HL-60 (cell line): ENCODE results near the gene KLF6.

Experiments
- GABPA ChIP-seq: IDR thresholded peaks from 2 replicates; pipeline ENCODE4 v1.6.1; 2012; ENCODE audit warnings: low read depth
- POLR2AphosphoS5 ChIP-seq: IDR thresholded peaks from 2 replicates; pipeline ENCODE4 v1.6.1; 2012; ENCODE audit warnings: low read depth
- TF ChIP-seq, protein P1 (sequence below): IDR thresholded peaks from one replicate; pipeline ENCODE4 v1.5.1; 2011; ENCODE audit warnings: low read length, control low read depth, inconsistent platforms; ENCODE audit not compliant: insufficient read depth
- TF ChIP-seq, protein P2 (sequence below): IDR thresholded peaks from 2 replicates; pipeline ENCODE4 v1.6.1; 2012; ENCODE audit warnings: low read depth; ENCODE audit not compliant: insufficient replicate concordance

DNA sequence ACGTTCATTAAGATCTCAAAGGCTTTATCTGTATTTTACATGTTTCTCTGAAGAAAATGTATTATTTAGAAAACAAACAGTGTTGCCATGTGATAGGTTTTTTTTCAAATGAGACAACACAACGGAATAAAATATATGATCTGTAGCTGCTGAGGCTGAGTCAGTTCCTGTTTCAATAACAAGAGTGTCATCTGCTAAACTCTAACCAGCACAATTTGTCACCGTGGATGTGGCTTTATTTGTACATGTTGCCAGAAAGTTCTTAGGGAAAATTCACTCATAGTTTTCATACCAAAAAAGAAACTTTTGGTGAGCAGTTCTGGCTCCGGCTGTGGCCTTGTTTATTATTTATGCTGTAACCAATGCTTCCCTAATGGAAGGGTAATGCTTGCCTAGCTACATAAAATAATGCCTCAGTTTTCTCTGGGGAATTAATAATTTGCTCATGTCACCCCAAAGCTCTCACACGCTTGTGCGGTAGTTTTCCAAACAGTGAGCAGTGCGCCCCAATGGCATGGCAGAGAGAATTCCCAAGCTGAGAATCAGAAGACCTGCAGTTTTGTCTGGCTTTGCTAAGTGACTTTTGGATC, 20.3 kb upstream of the KLF6 start:
- TF ChIP-seq, protein P1, sequence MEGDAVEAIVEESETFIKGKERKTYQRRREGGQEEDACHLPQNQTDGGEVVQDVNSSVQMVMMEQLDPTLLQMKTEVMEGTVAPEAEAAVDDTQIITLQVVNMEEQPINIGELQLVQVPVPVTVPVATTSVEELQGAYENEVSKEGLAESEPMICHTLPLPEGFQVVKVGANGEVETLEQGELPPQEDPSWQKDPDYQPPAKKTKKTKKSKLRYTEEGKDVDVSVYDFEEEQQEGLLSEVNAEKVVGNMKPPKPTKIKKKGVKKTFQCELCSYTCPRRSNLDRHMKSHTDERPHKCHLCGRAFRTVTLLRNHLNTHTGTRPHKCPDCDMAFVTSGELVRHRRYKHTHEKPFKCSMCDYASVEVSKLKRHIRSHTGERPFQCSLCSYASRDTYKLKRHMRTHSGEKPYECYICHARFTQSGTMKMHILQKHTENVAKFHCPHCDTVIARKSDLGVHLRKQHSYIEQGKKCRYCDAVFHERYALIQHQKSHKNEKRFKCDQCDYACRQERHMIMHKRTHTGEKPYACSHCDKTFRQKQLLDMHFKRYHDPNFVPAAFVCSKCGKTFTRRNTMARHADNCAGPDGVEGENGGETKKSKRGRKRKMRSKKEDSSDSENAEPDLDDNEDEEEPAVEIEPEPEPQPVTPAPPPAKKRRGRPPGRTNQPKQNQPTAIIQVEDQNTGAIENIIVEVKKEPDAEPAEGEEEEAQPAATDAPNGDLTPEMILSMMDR: no peak
- TF ChIP-seq POLR2AphosphoS5: no peak
- TF ChIP-seq GABPA: no peak
- TF ChIP-seq, protein P2, sequence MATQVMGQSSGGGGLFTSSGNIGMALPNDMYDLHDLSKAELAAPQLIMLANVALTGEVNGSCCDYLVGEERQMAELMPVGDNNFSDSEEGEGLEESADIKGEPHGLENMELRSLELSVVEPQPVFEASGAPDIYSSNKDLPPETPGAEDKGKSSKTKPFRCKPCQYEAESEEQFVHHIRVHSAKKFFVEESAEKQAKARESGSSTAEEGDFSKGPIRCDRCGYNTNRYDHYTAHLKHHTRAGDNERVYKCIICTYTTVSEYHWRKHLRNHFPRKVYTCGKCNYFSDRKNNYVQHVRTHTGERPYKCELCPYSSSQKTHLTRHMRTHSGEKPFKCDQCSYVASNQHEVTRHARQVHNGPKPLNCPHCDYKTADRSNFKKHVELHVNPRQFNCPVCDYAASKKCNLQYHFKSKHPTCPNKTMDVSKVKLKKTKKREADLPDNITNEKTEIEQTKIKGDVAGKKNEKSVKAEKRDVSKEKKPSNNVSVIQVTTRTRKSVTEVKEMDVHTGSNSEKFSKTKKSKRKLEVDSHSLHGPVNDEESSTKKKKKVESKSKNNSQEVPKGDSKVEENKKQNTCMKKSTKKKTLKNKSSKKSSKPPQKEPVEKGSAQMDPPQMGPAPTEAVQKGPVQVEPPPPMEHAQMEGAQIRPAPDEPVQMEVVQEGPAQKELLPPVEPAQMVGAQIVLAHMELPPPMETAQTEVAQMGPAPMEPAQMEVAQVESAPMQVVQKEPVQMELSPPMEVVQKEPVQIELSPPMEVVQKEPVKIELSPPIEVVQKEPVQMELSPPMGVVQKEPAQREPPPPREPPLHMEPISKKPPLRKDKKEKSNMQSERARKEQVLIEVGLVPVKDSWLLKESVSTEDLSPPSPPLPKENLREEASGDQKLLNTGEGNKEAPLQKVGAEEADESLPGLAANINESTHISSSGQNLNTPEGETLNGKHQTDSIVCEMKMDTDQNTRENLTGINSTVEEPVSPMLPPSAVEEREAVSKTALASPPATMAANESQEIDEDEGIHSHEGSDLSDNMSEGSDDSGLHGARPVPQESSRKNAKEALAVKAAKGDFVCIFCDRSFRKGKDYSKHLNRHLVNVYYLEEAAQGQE: no peak
